IPS-18c (cell line): ENCODE data around the gene SLC4A5.
A peak's percentile ranks its signal among the peaks of the same experiment; 100 is the strongest.

Source experiments
- H3K4me3 ChIP-seq: 2 replicates; pipeline ENCODE4 v1.7.0; 2013; ENCODE audit warnings: low read depth, mild to moderate bottlenecking, low read length, moderate library complexity; ENCODE audit not compliant: insufficient read depth
- H3K9me3 ChIP-seq: one replicate; pipeline ENCODE4 v1.6.1; 2013; ENCODE audit warnings: mild to moderate bottlenecking, low read length, moderate library complexity; ENCODE audit not compliant: control insufficient read depth, insufficient read depth

The SLC4A5 gene, protein sequence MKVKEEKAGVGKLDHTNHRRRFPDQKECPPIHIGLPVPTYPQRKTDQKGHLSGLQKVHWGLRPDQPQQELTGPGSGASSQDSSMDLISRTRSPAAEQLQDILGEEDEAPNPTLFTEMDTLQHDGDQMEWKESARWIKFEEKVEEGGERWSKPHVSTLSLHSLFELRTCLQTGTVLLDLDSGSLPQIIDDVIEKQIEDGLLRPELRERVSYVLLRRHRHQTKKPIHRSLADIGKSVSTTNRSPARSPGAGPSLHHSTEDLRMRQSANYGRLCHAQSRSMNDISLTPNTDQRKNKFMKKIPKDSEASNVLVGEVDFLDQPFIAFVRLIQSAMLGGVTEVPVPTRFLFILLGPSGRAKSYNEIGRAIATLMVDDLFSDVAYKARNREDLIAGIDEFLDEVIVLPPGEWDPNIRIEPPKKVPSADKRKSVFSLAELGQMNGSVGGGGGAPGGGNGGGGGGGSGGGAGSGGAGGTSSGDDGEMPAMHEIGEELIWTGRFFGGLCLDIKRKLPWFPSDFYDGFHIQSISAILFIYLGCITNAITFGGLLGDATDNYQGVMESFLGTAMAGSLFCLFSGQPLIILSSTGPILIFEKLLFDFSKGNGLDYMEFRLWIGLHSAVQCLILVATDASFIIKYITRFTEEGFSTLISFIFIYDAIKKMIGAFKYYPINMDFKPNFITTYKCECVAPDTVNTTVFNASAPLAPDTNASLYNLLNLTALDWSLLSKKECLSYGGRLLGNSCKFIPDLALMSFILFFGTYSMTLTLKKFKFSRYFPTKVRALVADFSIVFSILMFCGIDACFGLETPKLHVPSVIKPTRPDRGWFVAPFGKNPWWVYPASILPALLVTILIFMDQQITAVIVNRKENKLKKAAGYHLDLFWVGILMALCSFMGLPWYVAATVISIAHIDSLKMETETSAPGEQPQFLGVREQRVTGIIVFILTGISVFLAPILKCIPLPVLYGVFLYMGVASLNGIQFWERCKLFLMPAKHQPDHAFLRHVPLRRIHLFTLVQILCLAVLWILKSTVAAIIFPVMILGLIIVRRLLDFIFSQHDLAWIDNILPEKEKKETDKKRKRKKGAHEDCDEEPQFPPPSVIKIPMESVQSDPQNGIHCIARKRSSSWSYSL

DNA sequence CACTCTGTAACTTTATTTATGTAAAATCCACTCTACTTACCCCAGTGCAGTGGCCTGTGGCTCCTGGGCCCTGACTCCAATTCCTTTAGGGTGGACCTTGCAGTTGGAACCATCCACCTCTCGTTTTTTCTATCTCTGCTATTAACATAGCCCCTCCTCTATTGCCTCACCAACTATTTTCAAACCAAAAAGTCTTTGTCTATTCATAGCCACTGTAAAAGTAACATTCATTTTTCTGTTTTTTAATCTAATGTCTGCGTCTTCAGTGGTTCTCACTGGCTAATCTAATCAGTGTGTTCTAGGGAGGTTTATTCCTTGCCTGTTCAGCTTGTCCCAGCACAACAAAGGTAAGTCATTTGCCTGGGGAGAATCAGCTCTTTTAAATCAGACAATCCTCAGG, at the start of gene SLC4A5:
TSS of gene SLC4A5 (minus strand) at position 101 of the 400 bp plus-strand sequence. CDS start 28,393 bp downstream, outside the sequence.
- Histone ChIP-seq H3K4me3 (no peak within 1 kb of the TSS), H3K9me3 (no peaks in the 10 kb centered on the region)

DNA sequence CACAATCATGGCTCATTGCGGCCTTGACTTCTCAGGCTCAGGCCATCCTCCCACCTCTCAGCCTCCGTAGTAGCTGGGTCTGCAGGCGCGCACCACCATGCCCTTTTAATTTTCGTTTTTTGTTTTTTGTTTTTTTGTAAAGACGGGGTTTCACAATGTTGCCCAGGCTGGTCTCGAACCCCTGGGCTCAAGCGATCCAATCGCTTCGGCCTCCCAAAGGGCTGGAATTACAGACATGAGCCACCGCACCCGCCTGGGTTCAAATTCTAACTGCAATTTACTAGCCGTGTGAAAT, 49.2 kb upstream of the SLC4A5 start:
- no peak overlapping the region; the same call in 1 of the 2 replicates for H3K4me3 ChIP-seq
- H3K9me3 ChIP-seq, result no peaks in the 10 kb centered on the region

DNA sequence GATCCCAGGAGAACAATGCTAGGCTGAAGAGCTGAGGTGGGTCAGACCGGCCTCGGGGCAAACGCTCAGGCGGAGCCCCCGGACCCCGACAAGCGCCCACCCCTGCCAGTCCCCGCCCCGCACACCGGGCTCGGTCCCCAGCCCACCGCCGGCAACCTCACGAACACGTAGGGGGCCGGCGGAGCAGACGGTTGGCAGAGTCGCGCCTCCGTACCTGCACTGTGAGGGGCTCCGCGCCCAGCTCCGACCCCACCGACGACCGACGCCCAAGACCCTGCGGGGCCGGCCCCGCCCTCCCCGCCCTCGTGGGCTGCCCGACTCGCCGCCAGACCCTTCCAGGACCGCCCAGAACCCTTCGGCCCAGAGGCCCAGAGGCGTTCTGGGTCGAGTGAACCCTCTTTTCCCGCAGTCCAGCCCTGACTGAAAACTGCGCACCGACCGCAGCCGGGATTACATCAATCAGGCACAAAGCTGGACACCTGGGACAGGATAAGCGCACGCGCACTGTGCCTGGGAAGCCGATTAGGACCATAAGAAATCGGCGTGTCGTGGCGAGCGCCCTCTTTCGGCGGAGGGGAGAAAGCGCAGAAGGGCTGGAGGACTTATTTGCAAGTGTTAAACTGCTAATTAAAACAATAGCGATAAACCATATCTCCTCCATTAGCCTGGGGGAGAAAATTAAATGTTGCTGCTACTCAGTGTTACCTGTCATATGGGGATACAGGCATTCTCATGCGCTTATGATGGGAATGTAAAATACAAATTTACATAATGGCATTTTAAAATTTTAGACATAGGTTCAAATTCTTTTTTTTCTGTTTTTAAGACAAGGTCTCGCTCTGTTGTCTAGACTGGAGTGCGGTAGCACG, 48.6 kb upstream of the SLC4A5 start:
- Histone ChIP-seq H3K9me3 (no peaks in the 10 kb centered on the region), H3K4me3 (peak overlapping the region; percentile 94)

DNA sequence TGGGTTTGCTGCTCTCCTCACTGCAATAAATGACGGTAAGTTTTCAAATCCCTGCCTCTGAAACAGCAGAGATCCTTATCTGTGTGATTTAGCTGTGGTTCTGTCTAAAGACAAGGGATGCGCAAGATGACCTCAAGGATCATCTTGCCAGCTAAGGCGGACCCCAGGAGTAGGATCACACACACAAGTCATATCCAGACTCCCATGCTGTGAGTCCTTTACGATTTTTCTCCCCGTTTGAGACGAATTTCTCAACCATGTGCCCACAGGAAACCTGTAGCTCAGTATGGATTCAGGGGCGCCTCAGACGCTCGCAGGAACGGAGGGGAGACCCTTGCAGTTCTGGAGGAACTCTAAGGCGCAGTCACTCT, 48.0 kb upstream of the SLC4A5 start:
- Histone ChIP-seq H3K9me3 (no peaks in the 10 kb centered on the region), H3K4me3 (peak overlapping the region; percentile 94)

DNA sequence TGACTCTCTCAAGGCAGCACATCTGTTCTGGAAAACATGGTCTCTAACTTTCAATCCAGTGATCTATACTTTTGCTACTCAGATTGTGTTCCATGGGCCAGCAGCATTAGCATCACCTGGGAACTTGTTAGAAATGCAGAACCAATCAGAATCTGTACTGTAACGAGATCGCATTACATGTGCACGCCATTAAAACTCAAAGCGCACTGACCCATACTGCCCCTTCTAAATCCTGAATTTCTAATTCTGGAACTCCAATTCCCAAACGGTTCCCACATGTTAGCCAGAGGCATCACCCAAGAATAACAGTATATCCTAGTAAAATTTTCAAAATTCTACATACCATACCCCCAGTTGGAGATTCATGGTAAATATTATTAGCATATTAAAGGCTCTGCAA, 47.4 kb upstream of the SLC4A5 start:
- peak overlapping the region; percentile 11; the same call in 1 of the 2 replicates for H3K4me3 ChIP-seq
- H3K9me3 ChIP-seq, result no peaks in the 10 kb centered on the region

DNA sequence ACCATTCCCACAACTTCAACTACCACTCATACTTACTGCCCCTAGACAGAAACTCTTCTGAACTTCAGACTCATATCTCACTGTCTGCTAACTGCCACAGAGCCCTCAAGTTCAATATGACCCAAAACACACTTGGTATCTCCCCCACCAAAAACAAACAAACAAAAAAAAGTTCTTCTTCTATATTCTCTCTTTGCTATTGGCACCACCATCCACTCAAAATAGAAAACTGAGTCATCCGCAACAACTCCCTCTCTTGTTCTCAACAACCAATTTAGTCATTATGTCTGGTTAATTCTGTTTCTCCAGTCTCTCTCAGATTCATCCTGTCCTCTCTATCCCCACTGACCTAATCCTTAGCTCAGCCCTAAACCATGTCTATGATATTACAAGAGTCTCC, 44.1 kb upstream of the SLC4A5 start:
- H3K9me3 ChIP-seq, result no peaks in the 10 kb centered on the region
- no peak overlapping the region for H3K4me3 ChIP-seq

DNA sequence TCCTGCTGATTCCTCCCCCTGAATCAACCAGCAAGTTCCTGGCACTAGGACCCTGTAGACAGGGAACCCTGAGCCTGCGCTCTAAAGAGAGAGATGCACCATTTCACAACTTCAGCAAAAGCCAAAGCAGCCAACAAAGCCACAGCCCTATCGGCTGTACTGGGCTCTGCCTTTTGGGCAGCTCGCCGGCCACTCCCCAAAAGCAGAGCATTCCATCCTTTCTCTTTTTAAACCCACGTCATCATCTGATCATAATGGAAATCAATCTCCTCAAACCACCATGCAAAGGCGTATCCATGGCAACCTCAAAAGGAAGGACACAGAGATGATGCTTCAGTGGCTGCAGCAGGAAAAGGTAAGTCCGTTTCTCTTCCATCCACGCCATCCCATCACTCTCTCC, 42.2 kb upstream of the SLC4A5 start:
- no peak overlapping the region for H3K4me3 ChIP-seq
- no peaks in the 10 kb centered on the region for H3K9me3 ChIP-seq

DNA sequence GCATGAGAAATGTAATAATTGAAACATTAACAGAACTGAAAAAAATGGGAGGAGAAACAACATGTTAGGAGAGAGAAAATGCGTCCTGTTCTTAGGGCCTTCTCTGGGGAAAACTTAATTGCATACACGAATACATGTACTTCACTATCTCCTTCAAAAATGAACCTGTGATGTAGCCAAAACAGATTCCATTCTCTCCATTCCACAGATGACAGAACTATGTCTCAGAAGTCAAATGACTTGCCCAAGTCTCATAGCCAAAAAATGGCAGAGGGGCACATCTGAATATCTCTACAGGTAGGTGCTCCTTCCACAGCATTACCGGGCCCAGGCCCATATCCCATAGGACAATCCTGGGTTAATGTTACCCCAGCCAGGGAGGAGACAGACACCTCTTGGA, 40.8 kb upstream of the SLC4A5 start:
- Histone ChIP-seq H3K9me3 (no peaks in the 10 kb centered on the region), H3K4me3 (no peak overlapping the region)

DNA sequence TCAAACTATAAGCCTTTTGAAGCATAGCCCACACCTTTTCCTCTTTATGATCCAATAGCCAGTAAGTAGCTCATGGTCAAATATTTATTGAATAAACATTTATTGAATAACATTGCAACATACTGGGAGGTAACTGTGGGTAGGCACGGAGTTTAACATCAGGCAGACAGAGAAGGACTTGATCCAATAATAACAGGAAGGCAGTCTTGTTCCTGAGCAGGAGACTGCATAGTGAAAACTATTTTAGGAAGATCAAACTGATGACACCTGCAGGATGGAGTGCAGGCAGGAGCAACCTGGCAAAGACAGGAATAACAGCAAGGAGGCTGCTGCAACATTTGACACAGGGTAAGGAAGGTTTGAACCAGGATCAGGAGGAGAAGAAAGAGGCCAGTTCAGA, 40.0 kb upstream of the SLC4A5 start:
- Histone ChIP-seq H3K4me3 (no peak overlapping the region), H3K9me3 (no peaks in the 10 kb centered on the region)

DNA sequence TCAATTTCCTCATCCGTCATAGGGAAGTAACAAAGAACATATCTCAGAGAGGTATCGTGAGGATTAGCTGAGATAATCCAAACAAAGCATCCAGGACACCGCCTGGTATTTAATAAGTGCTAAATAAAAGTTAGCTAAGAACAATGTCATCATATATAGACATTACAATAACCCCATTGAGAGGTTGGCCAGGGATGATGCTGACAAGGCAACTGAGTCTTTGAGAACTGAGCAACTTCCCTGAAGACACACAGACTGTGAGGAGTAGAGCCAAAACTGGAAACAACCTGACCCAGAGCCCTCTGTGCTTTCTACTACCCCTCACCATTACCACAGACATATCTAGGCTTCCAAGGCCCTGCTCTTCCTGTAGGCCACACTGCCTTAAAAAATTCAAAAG, 38.5 kb upstream of the SLC4A5 start:
- Histone ChIP-seq H3K4me3 (no peak overlapping the region), H3K9me3 (no peaks in the 10 kb centered on the region)

DNA sequence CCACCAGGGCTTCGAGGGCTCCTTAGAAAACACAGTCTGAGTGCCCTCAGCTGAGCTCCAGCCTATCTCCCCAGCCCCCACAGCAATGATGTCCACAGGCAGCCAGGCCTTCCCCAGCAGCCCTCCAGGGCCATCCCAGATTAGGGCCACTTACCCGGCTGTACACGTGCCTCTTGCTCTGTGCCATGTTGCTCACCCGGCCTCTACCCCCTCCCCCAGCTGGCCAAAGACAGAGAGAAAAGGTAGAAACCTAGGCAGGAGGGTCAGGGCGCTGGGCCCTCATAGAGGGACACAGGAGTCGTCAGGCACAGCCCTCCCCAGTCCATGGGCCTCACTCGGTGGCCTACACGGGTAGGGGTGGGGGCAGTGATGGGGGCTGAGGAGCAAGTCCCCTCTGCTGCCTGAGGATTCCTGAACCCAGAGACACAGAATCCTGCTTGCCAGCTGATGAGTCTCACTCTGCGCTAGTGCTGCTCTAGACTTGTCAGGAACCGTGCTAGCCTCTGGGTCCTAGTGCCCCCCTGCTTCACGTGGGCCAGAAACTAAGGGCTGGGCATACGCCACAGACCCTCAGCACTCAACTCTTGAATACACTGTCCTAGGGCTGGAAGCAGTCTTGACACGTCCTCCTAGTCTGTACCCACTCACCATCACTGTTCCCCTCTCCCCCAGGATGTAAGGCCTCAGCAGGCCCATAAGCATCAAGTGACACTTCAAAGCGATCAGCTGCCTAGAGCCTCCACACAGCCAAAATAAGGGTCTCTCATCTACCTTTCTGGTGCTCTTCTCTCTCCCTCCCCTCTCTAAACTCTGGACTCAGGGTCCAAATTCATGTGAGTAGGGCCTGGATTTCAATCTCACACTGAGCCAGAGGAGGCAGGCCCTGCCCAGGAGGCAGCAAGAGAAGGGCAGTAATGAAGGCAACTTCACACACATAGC, 36.9 kb upstream of the SLC4A5 start, which contains the start of gene DCTN1:
TSS of gene DCTN1 (minus strand) at position 461 of the 939 bp plus-strand sequence. CDS start at position 187, 274 bp downstream.
- peak within 1 kb of the TSS; percentile 35; the same call in 1 of the 2 replicates for H3K4me3 ChIP-seq
- no peaks in the 10 kb centered on the region for H3K9me3 ChIP-seq

DNA sequence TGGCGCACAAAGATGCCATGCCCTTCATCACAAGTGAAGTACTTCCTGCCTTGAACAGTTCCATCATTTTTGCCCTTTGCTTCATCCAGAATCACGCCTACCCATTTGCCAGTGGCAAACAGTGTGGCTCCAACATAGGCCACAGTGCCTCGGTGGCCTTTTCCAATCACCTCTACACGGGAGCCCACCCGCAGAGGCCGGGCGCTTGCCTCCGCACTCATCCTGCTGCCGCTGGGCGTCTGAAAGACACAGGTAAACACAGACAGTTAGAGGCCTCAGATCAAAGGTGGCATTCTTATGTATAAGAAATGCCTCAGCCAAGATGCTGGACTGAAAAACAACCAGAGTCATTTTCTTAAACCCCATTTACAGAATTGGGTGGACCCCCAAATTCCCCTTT, 34.8 kb upstream of the SLC4A5 start:
- H3K9me3 ChIP-seq, result no peaks in the 10 kb centered on the region
- H3K4me3 ChIP-seq, result no peak overlapping the region

DNA sequence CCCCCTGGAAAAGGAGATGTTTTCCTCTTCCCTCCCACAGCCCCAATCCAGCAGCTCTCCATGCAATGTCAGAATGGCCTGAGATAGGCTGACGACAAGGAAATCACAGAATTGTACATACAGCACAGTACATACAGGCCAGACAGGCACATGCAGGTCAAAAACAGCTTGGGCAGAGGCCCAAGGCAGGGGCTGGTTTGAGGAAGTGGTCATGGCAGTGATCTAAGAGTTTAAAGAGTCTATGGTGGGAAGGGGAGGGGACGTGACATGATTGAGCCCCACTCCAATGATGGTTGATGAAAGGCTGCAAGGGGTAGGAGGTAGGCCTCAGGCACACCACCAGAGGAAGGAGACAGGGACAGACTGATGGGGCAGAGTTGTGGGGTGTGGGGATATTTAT, 32.6 kb upstream of the SLC4A5 start:
- Histone ChIP-seq H3K4me3 (no peak overlapping the region), H3K9me3 (no peaks in the 10 kb centered on the region)

DNA sequence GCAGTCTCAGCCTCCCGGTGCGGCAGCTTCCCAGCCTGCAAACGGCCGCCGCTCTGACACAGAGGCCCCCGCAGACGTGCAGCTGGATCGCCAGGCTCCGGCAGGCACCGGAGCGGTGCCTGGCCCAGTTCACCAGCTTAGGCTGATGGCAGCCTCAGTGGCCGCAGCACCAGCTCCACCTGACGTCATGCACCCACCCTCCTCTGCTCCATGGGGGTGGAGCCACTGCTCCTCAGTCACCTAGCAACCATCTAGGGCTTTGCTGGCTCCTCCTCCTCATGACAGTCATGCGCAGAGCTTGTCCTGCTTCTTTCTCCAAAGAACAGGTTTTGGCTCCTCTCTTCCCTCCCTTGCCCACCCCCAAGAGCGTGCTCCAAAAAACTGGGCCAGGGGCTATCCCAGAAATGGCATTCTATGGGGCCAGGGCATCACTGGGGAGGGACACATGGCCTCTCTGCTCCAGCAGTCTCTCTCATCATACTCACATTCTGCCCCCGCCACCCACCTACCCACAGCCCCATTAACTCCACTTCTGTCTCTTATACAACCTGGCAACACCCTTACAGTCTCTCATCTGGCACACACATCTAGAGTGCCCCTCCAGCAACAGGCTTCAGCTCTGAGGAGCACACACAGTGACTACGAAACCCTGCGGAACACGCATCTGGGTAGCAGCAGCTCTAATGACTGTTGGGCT, 31.4 kb upstream of the SLC4A5 start:
- H3K9me3 ChIP-seq, result no peaks in the 10 kb centered on the region
- peak overlapping the region; percentile 59 for H3K4me3 ChIP-seq

DNA sequence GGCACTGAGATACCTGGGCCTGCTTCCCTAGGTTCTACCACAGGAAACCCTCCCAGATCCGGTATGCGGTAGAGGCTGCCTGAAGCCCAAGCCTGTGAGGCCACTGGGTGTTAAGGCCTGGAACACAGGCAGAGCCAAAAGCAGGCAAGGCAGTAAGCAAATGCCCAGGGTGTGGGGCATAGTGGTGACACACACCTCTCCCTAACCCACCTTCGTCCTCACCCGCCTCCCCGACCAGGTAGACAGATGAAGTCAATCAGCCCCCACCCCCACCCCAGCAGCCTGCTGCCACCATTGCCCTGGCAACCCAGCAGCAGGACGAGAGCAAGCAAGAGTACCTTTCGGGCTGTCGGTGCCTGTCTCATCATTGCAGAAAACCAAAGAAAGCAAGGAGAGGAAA, 30.8 kb upstream of the SLC4A5 start:
- H3K4me3 ChIP-seq, result peak overlapping the region; percentile 59

More for the DNA sequence above, 30.8 kb upstream of the SLC4A5 start:
- no peaks in the 10 kb centered on the region for H3K9me3 ChIP-seq
